Measurements from ENCODE around the gene NDUFB10. TPM values are rescaled to one million over a fixed set of nuclear protein-coding genes. Genes with fewer than 3 reads are reported as not detected.

NDUFB10 gene
- total and polyA plus RNA-seq, 12 donors: 375 to 1,046 (median 590) TPM

- DNase-seq (no peak), ATAC-seq (no peak)
- no peak overlapping the region for H3K4me3 ChIP-seq
- H3K27me3 ChIP-seq: peaks cover 18 to 71% (median 63%) of the 10 kb centered on the region in 7 donors
- no peak overlapping the region for H3K27ac ChIP-seq
- intact Hi-C loops (cut with DNase I): no loop called here
- H3K4me1 ChIP-seq: peaks cover 8 to 39% (median 24%) of the 10 kb centered on the region in 9 donors
- no peaks in the 10 kb centered on the region for H3K9me3 ChIP-seq
- peaks cover 12 to 55% (median 46%) of the 10 kb centered on the region in 9 donors for H3K36me3 ChIP-seq
- TF ChIP-seq CTCF (IDR thresholded peaks at IDR 0.05): no peak
- 93 to 94% methylated on average over 33 of the region's 33 CpGs for WGBS, 2 donors
Observed at GRCh38 chr16:1976951-1977874, 17.9 kb downstream of the NDUFB10 start.

DNA sequence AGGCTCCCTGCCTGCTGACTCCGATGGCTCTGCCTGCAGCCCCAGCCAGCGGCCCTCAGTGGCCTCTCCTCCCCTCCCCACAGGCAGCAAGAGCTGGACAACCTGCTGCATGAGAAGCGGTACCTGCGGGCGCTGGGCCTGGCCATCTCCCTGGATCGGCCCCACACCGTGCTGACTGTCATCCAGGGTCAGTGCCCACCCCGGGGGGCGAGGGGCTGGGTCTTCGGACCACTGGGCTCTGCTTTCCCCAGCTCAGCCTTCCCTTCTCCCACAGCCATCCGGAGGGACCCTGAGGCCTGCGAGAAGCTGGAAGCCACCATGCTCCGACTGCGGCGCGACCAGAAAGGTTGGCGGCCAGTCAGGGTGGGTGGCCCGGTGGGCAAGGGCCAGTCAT is 18.5 kb downstream of the NDUFB10 start:
- no peak overlapping the region for H3K4me3 ChIP-seq
- no peak for ATAC-seq
- peaks cover 3 to 33% (median 19%) of the 10 kb centered on the region in 9 donors for H3K4me1 ChIP-seq
- WGBS, 2 donors: 93 to 97% methylated on average over 18 of the region's 18 CpGs
- no peak overlapping the region for H3K27ac ChIP-seq
- DNase-seq: no peak
- intact Hi-C loops (cut with DNase I): no loop called here
- no peak for TF ChIP-seq CTCF (IDR thresholded peaks at IDR 0.05)
- H3K36me3 ChIP-seq: peaks cover 12 to 55% (median 46%) of the 10 kb centered on the region in 9 donors
- peaks cover 18 to 78% (median 64%) of the 10 kb centered on the region in 7 donors for H3K27me3 ChIP-seq
- no peaks in the 10 kb centered on the region for H3K9me3 ChIP-seq

- H3K27me3 ChIP-seq: peaks cover 18 to 79% (median 64%) of the 10 kb centered on the region in 7 donors
- H3K36me3 ChIP-seq: peaks cover 12 to 55% (median 46%) of the 10 kb centered on the region in 9 donors
- peaks cover 5 to 33% (median 19%) of the 10 kb centered on the region in 9 donors for H3K4me1 ChIP-seq
- no peak for DNase-seq
- 75 to 77% methylated on average over 37 of the region's 37 CpGs for WGBS, 2 donors
- no peak for ATAC-seq
- H3K4me3 ChIP-seq: no peak overlapping the region
- intact Hi-C loops (cut with DNase I): no loop called here
- H3K27ac ChIP-seq: no peak overlapping the region
- no peak for TF ChIP-seq CTCF (IDR thresholded peaks at IDR 0.05)
- no peaks in the 10 kb centered on the region for H3K9me3 ChIP-seq
Observed at GRCh38 chr16:1978476-1979120, 19.3 kb downstream of the NDUFB10 start.

- Histone ChIP-seq H3K9me3 (no peaks in the 10 kb centered on the region), H3K27me3 (peaks cover 18 to 79% (median 64%) of the 10 kb centered on the region in 7 donors), H3K4me3 (no peak overlapping the region), H3K36me3 (peaks cover 12 to 47% (median 43%) of the 10 kb centered on the region in 9 donors), H3K4me1 (peaks cover 6 to 31% (median 20%) of the 10 kb centered on the region in 9 donors), H3K27ac (no peak overlapping the region)
- WGBS, 2 donors: 13 to 17% methylated on average over 69 to 70 of the region's 70 CpGs
- ATAC-seq: no peak
- DNase-seq: no peak
- intact Hi-C loops (cut with DNase I): loop anchor here in 1 of 10 donors (10.0 kb wide), 1 partner anchor 55 kb away; no protein-coding TSS in a partner anchor
- TF ChIP-seq CTCF (IDR thresholded peaks at IDR 0.05): no peak
Observed at GRCh38 chr16:1979271-1980029, 20.1 kb downstream of the NDUFB10 start.
